RWPE2 (cell line): Measurements from ENCODE around the gene SNTN.

Source experiments
- ATAC-seq: fragments of 200-7000 bp; cut with Tn5 transposase; 3 replicates; pipeline ENCODE4 v1.9.1; 2021; ENCODE audit warnings: low read depth
- DNase-seq: peaks from one replicate; pipeline ENCODE4 v3.0.0-alpha.2; 2020; ENCODE audit warnings: low spot score
- H3K27ac ChIP-seq: fragments of 450-650 bp; 2 replicates; pipeline ENCODE4 v1.5.1; 2017; ENCODE audit warnings: mild to moderate bottlenecking; ENCODE audit not compliant: poor library complexity, severe bottlenecking
- H3K27me3 ChIP-seq: fragments of 250-450 bp; sonication (Bioruptor Pico); 2 replicates; pipeline ENCODE4 v1.5.1; 2021; ENCODE audit warnings: mild to moderate bottlenecking, moderate library complexity; ENCODE audit not compliant: insufficient read depth, poor library complexity, severe bottlenecking
- H3K36me3 ChIP-seq: fragments of 250-450 bp; sonication (Bioruptor Pico); 2 replicates; pipeline ENCODE4 v1.5.1; 2020; ENCODE audit warnings: low read depth, mild to moderate bottlenecking, moderate library complexity
- H3K4me1 ChIP-seq: fragments of 250-450 bp; sonication (Bioruptor Pico); 2 replicates; pipeline ENCODE4 v1.5.1; 2021; ENCODE audit warnings: mild to moderate bottlenecking, moderate library complexity; ENCODE audit not compliant: insufficient read depth, poor library complexity, severe bottlenecking
- H3K4me3 ChIP-seq: fragments of 250-450 bp; sonication (Bioruptor Pico); 2 replicates; pipeline ENCODE4 v1.5.1; 2021; ENCODE audit warnings: mild to moderate bottlenecking, moderate library complexity; ENCODE audit not compliant: severe bottlenecking
- H3K9me3 ChIP-seq: fragments of 250-450 bp; sonication (Bioruptor Pico); 2 replicates; pipeline ENCODE4 v1.5.1; 2021; ENCODE audit warnings: mild to moderate bottlenecking, moderate library complexity; ENCODE audit not compliant: severe bottlenecking
- TF ChIP-seq, protein P1 (sequence below): fragments of 450-650 bp; IDR thresholded peaks from one replicate; pipeline ENCODE4 v1.5.1; 2017; ENCODE audit warnings: mild to moderate bottlenecking, moderate library complexity; ENCODE audit not compliant: poor library complexity, severe bottlenecking

SNTN gene

DNA sequence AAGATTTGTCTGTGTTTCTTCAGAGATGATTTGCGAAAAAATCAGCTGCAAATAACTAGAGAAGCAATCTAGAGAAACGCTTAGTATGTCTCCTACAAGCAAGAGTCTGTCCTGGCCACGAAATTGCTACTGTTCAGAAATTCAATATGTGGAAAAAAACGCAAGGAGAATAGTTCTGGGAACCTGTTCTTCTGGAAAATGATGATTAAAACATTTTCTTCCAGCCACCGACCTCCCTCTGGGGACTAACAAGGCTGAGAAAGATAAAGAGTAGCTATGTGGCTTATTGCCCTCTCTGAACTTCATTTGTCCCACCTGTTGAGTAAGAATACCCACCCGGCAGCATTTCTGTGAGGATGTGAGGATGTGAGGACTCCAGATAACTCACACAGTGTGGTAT is 31.6 kb downstream of the SNTN start:
- H3K4me3 ChIP-seq: no peak overlapping the region
- ATAC-seq (no peak), DNase-seq (no peak)
- no peaks in the 10 kb centered on the region for H3K27me3 ChIP-seq
- no peaks in the 10 kb centered on the region for H3K36me3 ChIP-seq
- TF ChIP-seq, protein P1, sequence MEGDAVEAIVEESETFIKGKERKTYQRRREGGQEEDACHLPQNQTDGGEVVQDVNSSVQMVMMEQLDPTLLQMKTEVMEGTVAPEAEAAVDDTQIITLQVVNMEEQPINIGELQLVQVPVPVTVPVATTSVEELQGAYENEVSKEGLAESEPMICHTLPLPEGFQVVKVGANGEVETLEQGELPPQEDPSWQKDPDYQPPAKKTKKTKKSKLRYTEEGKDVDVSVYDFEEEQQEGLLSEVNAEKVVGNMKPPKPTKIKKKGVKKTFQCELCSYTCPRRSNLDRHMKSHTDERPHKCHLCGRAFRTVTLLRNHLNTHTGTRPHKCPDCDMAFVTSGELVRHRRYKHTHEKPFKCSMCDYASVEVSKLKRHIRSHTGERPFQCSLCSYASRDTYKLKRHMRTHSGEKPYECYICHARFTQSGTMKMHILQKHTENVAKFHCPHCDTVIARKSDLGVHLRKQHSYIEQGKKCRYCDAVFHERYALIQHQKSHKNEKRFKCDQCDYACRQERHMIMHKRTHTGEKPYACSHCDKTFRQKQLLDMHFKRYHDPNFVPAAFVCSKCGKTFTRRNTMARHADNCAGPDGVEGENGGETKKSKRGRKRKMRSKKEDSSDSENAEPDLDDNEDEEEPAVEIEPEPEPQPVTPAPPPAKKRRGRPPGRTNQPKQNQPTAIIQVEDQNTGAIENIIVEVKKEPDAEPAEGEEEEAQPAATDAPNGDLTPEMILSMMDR: no peak
- no peaks in the 10 kb centered on the region for H3K4me1 ChIP-seq
- H3K9me3 ChIP-seq: no peaks in the 10 kb centered on the region
- no peak overlapping the region for H3K27ac ChIP-seq

DNA sequence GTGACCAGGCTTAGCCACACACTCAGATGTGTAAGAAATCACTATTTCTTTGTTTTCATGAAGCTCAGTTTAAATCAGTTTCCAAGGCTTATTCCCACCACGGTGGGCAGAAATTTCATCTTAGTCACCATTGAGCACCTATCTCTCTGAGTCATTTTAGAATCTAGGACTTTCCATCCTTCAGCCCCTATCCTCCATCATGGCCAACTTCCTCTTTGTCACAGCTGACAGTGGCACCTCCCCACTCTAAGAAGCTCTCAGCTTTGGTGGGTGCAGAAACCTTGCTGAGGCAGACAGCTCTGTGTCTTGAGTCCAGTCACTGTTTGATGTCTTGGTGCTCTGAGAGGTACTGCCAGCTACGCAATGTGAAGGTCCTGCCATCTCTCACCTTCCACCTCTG is 32.9 kb downstream of the SNTN start:
- Histone ChIP-seq H3K36me3 (no peaks in the 10 kb centered on the region), H3K4me3 (no peak overlapping the region), H3K9me3 (no peaks in the 10 kb centered on the region), H3K27ac (no peak overlapping the region), H3K4me1 (no peaks in the 10 kb centered on the region), H3K27me3 (no peaks in the 10 kb centered on the region)
- TF ChIP-seq, protein P1: no peak
- ATAC-seq (no peak), DNase-seq (no peak)

DNA sequence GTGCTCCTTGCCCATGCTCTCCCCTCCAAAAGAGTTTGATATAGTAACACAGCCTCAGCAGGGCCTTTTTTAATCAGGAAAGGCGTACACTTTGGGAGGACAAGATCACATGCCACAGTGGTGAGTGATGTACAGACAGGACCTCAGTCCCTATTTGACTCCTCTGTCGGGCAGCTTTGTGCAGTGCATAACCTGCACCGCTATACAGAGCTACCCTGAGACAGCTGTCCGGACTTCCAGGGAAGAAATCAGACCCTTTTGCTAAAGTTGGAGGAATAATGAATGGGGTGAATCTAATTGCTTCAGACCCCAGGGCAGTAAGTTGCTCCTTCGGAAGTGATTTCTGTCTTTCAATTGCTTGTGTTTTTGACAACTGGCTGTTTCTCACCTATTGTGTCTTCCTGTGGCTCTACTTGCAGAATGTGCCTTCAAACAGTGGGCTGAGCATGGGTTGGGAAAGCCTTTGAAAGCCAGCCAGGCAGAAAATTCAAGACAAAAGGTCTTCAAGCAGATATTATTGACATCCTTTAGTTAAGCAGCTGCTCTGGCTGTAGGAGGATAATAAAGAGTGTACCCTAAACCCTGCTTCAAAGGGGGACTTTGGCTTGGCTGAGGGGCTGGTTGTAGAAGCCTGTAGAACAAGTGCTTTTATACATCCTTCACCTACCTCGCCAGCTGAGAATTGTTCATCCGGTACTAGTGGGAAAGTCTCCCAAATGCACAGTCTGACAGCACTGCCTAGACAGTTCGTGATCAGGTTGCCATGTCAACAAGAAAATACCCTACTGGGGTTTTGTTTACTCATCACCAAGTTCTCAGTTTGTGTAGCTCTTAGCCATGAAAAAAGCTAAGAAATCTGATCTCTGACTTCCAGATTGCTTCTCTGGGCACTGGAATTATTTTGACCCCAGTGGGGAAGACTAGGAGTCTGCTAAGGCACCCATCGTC is 35.1 kb downstream of the SNTN start:
- TF ChIP-seq, protein P1: no peak
- no peak overlapping the region for H3K27ac ChIP-seq
- H3K4me3 ChIP-seq: no peak overlapping the region
- H3K4me1 ChIP-seq: no peaks in the 10 kb centered on the region
- no peak for DNase-seq
- H3K27me3 ChIP-seq: no peaks in the 10 kb centered on the region
- no peaks in the 10 kb centered on the region for H3K36me3 ChIP-seq
- ATAC-seq: no peak
- no peaks in the 10 kb centered on the region for H3K9me3 ChIP-seq

DNA sequence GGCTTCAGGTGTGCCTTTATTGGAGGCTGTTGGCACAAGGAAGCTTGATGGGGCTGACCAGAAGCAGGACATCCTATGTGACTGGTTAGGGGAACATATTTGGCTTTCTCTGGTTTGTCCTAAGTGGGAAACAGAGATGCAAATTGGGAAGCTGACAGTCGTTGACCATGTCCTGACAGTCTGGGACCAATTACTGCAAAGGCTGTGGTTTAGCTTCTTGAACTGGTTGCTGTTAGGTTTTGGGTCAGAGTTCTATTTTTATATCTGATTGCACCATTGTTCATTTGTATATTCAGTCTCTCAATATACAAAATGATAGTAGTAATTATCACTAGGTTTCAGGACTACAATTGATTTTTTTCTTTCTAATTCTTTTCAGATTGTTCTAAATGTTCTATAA is 36.8 kb downstream of the SNTN start:
- ATAC-seq (no peak), DNase-seq (no peak)
- Histone ChIP-seq H3K27ac (no peak overlapping the region), H3K4me1 (no peaks in the 10 kb centered on the region), H3K36me3 (no peaks in the 10 kb centered on the region), H3K9me3 (no peaks in the 10 kb centered on the region), H3K4me3 (no peak overlapping the region), H3K27me3 (no peaks in the 10 kb centered on the region)
- TF ChIP-seq, protein P1: no peak

DNA sequence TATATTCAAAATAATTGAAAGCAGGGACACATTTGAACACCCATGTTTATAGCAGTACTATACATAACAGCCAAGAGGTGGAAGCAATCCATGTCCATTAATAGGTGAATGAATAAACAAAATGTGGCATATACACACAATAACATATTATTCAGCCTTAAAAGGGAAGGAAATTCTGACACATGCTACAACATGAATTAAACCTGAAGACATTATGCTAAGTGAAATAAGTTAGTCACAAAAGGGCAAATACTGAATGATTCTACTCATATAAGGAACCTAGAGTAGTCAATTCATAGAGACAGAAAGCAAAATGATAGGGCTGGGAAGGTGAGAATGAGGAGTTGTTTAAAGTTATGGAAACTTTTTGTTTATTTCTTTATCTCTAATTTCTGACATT is 40.9 kb downstream of the SNTN start:
- no peaks in the 10 kb centered on the region for H3K9me3 ChIP-seq
- ATAC-seq: no peak
- H3K27ac ChIP-seq: no peak overlapping the region
- H3K27me3 ChIP-seq: no peaks in the 10 kb centered on the region
- no peaks in the 10 kb centered on the region for H3K4me1 ChIP-seq
- DNase-seq: no peak
- H3K36me3 ChIP-seq: no peaks in the 10 kb centered on the region
- no peak overlapping the region for H3K4me3 ChIP-seq
- TF ChIP-seq, protein P1: no peak
